HG02798 (cell line): ENCODE results near the gene ZNF768.
"Not testable (repeated sequence)": the region's sequence is repeated elsewhere in the genome, so short reads cannot be mapped to it uniquely, and the experiment has no call there.

Experiments used
- ATAC-seq: cut with Tn5 transposase; IDR thresholded peaks from one replicate; pipeline ENCODE4 v1.9.1; 2021; ENCODE audit warnings: mild to moderate bottlenecking; ENCODE audit not compliant: unreplicated experiment, poor library complexity

ZNF768 gene

DNA sequence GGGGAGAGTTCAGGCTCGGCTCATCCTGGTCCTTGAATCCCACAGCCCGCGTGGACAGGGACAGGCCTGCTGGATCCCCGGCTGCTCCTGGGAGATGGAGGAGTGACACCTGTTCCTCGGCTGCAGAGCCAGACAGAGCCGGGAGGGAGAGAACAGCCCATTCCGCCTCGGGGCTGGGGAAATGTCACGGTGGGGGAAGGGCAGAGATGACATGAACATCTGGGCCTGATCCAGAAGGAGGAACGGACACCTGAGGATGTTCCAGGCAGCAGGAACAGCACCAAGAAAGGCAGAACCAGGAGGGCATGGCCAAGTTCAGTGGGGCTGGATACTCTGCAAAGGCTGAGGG is 29.7 kb upstream of the ZNF768 start:
- ATAC-seq, result no peak

GRCh38 chr16:30555315-30556124 is 29.2 kb upstream of the ZNF768 start:
- ATAC-seq, result no peak

DNA sequence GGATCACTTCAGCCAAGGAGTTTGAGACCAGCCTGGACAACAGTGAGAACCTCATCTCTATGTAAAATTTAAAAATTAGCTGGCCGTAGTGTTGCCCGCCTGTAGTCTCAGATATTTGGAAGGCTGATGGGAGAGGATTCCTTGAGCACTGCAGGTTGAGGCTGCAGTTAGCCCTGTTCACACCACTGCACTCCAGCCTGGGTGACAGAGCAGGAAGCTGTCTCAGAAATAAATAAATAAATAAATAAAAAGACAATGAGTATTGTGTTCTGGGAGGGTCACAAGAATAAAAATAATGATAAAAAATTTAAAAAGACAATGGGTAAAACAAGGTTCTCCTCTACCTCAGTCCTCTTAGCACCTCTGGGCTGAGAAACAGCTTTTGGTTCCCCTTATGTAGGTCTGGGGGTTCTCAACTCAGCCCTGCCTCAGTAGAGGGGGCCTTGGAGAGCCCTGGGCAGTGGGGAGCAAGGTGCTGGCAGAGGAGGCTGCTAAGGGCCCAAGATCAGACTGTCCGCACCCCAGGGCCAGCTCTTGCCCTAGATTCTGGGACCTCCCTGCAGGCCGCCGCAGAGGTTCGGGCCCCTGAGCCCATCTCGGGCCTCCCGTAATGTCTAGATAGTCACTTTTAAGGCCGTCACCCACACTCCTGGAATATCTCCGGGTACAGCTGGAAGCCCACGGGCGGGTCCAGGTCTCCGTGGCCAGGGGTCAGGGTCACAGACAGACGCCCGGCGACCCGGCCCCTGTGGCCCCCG is 28.4 kb upstream of the ZNF768 start:
- ATAC-seq, result no peak

DNA sequence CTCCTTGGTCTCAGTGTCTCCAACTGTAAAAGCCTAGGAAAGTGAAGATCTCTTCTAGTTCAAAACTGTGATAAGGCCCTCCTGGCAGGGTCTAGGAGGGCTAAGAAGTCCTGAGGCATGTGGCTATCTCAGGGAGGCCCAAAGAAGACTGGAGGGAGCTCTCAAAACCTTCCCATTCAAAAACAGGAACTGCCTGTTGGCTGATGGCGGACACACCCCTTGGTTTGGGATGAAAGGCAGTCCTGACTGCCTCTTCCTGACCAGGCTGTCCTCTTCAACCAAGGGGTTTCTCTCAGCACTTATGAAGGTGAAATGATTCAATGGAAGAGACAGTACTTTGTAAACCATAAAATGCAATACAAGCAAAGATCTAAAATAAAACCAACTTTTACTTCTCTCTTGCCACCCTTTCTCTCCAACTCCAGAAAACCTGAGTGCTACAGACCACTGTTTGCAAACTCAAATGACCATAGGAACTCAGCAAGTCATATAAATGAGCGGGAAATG is 27.1 kb upstream of the ZNF768 start:
- no peak for ATAC-seq

GRCh38 chr16:30552956-30553355 is 26.6 kb upstream of the ZNF768 start:
- ATAC-seq, result no peak

- no peak for ATAC-seq
Measured at GRCh38 chr16:30551781-30552180, 25.4 kb upstream of the ZNF768 start.

DNA sequence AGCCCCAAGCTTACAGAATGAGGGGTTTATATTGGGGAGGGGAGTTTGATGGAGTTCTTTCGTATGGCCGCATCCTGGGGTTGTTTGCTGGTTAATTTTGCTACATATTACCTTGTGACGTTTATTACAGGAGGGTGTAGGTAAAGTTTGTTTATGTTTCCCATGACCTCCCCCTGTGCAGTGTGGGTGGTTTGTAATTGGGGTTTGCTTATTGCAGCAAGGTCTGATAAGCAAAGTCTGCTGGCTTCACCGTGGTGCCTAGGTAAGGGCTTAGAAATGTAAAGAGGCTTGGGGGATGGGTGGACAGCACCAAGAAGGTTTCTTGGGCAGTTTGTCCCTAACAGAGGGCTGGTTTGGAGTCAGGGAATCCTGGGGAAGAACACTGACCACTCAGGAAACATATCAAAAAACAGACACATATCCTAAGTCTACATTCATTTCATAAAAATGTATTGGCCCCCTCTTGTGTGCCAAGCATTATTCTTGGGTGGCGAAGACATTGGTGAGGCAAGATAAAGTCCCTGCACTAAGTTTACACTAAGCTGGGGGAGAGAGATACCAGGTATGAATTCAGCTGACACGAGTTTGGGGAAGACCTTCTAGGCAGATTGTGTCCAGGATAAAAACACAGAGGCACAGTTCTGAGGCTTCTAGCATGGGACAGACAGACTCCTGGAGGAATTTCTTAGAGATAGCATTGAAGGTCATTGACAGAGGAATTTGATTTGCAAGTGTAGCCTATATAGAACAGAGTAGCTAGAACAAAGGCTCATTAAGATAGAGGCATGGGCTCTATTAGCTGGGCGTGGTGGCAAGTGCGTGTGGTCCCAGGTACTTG is 22.3 kb upstream of the ZNF768 start:
- no peak for ATAC-seq

GRCh38 chr16:30546115-30546514 is 19.7 kb upstream of the ZNF768 start:
- ATAC-seq, result no peak

DNA sequence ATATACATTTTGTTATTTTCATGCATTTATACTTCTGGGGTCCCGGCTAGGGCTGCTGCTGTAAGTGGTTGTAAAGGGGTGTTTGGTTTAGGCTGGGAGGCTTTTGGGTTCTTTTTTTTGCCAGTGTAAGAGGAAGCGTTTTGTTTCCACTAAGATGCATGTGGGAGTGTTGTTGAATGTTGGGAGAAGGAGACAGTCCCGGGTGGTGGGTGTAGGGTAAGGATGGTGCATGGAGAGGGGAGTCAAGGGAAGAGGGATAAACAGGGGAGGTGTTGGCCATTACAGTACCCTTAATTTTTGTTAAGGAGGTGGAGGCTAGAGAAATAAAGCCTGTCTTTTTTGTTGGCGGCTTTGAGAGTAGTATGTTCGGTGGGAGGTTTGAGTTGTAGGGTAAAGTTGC is 16.7 kb upstream of the ZNF768 start:
- ATAC-seq, result no peak

- ATAC-seq, result no peak
Measured at GRCh38 chr16:30541502-30542329, 15.3 kb upstream of the ZNF768 start.

- not testable (repeated sequence) for ATAC-seq
Measured at GRCh38 chr16:30540916-30541464, 14.6 kb upstream of the ZNF768 start.

GRCh38 chr16:30539986-30540526 is 13.7 kb upstream of the ZNF768 start:
- ATAC-seq, result not testable (repeated sequence)

DNA sequence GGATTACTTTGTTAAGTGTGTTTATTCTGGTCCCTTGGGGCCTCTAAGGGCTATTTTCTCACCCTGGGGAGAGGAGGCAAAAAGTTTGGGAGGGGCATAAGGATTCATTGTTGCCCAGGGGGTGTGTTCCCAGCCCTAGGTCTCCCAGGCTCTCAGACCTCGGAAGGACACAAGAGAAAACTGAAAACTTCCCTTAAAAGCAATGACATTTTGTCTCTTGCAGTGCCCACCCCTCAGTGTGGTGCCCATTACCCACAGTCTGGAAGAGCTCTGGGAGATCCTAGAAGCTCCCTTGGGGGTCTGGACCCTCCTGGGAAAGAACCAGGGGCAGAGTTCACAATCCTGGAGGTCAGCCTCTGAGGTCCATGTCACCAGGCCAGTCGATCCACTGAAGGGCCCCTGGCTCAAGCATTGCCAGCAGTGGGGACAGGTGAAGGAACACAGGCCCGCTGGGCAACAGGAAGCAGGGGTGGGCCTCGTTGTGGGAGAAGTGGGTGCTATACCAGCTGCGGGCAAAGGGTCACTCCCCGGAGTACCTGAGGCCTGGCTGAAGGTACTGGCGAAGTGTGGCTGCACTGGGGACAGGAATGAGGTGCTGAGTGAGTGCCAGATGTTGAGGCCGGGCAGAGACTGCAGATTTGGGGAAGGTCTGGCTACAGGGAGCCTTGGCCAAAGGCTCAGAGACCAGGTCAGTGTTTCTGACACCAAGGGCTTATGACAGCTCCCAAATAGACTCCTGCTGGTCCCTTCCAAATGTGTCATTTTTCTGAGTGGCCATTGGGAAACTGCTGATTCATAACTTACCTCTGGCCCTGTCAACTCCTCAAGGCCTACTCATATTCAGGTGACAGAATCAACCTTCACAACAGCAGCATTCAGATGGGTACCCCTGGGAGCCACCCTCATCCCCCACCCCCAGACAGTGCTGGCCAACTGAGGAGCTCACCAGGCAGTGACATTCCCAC is 12.9 kb upstream of the ZNF768 start:
- no peak for ATAC-seq

DNA sequence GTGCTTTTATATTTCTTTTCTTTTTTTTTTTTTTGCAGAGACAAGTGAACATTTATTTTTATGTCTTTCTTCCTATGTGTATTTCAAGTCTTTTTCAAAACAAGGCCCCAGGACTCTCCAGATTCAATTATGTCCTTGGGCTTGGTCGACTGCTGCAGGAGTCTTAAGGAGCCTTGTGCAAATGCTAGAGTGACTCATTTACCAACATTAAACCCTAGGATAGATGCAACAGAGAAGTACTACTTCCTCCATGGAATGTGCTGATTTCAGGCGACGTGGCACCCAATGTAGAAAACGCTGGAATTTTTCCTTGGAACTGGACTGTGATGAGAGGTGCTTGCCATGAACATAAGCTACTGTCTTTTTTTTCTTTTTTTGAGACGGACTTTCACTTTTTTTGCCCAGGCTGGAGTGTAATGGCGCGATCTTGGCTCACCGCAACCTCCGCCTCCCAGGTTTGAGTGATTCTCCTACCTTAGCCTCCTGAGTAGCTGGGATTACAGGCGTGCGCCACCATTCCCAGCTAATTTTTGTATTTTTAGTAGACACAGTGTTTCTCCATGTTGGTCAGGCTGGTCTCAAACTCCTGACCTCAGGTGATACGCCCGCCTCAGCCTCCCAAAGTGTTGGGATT is 10.1 kb upstream of the ZNF768 start:
- not testable (repeated sequence) for ATAC-seq

- peak; percentile 60 for ATAC-seq
Measured at GRCh38 chr16:30535777-30536190, 9.4 kb upstream of the ZNF768 start.

DNA sequence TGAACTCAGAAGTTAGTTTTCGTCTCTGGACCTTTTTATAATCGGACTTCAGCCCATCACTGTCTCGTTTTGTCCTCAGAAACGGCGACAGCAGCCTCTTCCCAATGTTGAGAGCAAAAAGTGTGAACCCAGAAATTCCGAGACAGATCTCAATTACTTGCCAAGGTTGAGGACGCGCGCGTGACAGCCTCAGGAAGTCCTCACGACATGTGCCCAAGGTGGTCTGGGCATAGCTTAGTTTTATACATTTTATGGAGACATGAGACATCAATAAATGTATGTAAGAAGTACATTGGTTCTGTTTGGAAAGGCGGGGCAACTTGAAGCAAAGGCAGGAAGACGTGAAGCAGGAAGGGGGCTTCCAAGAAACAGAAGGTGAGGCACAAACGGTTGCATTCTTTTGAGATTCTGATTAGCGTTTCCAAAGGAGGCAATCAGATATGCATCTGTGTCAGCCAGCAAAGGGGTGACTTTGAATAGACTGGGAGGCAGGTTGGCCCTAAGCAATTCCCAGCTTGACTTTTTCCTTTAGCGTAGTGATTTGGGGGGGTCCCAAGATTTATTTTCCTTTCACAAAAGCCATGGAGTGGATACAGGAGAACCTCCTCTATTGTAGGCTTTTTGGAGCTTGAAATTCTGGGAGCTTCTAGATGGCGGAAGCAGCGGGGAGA is 8.9 kb upstream of the ZNF768 start:
- ATAC-seq, result peak; percentile 4
